ENCODE data around the gene EPAS1. TPM values are rescaled to one million over a fixed set of nuclear protein-coding genes. Genes with fewer than 3 reads are reported as not detected.

EPAS1 gene
- total RNA-seq, 1 experiment from 2014 or later, result 12.3 TPM

DNA sequence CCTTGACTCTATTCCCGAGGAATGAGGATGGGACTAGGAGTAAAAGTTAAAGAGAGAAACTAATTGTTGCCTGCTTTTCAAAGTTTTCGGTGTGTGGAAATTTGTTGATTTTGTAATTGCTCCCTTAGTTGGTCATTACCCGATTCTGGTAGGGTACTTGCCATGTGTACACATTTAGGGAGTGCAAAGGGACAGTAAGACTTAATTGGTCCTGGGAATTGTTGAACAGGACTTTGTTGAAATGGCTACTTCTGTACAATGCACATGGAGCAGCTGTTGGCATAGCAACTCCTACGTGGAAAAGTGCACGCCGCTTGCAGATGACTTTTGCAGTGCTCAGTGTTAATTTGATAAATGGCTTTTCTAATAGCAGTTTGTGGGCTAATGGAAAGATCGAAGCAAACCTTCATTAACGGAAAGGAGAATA, 22.9 kb downstream of the EPAS1 start:
- DNase-seq (ENCODE audit: low read depth), result no peak

DNA sequence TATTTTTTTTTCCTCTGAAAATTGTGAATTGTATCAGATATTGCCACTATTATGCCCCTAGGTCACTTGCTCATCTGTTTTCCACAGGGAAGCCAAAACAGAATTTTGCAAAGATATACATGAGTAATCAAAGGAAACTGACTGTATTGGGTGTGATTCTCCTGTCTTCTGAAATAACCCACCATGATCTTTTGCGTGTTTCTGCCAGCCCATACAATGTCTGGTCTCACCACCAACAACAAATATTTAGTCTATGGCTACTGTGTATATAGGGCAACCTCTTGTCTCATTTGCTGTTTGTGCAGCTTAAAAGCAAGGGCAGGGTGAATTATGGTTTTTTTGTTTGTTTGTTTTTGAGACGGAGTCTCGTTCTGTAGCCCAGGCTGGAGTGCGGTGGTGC, 26.5 kb downstream of the EPAS1 start:
- DNase-seq (ENCODE audit: low read depth), result no peak

DNA sequence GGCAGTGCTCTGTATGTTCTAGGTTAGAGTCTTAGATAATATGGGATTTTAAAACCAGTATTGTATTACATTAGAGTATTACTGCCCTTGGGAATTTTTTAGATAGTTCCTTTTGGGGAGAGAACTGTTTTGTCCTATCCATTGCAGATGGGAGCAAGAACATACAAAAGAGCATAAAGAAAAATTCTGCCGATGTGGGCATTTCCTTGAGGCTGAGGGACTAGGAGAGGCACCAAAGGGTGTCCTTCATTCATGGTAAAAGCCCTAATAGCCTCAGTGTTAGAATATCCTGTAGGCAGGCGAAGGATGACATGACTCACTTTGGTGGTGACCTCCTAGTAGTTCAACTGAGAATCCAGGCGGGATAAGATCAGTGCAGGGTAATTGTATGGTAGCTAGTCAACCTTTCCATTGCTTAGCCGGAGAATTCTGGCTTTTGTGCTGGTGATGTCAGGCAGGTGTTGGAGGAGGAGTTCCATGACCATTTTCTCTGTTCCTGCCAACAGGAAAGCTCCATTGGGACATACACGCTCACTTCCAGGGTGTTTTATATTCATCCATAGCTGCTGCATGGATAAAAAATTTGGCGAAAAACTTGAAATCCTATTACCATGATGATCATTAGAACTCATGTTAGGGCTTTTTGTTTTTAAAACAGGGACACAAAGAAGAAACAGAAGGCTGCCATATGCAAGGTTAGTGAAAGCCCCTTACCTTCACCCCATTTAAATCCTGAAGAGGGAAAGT, 28.1 kb downstream of the EPAS1 start:
- peak; percentile 82 for DNase-seq (ENCODE audit: low read depth)

DNA sequence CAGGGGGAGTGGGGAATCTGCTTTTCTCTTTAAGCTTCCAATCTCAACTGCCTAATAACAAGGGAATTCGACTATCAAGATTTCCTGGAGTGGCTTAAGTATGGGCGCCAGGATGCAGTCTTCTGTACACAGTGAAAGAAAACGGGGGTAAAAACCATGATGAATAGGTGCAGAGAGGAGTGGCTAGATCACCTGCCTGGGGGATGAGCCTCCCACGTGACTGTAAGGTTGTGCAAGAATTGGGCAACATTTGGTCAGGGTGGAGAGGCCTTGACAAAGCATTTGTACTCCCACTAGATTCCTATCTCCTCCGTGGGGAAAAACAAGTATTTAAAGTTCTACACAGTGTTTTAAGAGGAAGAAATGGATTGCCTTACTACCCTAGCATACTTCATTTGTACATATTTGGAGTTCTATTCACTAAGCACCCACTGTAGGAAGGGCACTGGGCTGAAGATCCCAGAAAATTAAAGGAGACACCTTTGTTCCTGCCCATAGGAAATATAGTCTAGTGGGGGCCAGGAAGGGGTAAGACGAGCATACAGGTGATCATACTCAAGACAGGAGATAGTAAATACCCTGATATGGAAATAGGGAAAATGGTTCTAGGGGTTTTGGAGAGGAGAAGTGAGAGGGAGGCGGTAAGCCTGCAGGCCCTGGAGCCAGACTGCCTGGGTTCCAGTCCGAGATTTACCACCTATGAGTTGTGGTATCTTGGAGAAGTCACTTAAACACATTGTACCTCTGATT, 29.2 kb downstream of the EPAS1 start:
- DNase-seq (ENCODE audit: low read depth), result no peak

DNA sequence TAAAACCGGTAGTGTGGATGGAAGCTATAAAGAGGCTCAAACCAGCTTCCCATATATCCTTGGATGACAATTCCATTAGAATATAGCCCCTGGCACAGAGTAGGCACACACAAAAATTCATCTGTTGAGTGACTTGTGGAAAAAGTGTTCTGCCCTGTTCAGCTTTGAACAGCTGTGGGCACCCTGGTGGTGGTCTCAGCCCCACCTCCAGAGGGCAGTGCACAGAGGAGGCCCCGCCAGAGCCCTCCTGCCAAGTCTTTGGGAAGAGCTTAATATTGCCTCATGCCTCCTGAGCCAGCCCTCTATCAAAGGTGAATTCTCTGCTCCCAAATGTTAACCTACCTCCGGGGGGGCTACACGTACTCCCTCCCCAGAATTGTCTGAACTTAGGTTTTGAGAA, 30.4 kb downstream of the EPAS1 start:
- DNase-seq (ENCODE audit: low read depth), result no peak

DNA sequence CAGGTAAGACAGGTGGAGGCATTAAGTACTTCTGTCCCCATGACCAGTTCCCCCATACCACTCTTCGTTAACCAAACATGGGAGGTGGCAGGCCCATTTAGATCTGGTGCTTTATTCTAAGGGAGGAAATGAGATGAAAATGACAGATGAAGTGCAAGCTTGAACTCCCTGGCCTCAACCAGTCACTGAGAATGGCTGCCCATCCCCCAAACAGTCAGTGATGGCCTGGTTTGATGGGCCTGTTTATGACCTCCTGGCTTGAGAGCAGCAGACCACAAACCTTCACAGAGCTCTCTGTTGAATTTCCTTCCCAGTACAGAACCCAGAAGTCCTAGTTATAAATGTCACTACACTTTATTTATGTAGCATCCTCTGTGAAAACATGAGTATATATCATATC, 31.1 kb downstream of the EPAS1 start:
- no peak for DNase-seq (ENCODE audit: low read depth)

DNA sequence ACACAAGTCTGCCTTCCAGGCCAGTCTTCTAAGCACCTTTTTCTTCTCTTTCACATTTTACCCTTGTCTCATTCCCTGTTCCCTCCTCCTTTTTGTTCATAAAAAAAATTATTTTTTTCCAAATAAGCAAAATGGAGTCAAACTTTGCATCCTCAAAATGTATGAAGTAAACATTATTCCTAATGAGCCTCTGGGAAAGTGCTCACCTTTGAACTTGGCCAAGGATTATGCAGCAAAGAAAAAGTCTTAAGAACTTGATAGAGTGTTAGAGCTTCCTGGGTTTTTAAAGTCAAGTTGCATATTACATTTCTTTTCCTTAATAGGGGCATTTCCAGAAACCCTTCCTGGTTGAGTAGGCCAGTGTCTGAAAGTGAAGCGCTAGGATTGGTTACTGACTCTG, 31.6 kb downstream of the EPAS1 start:
- no peak for DNase-seq (ENCODE audit: low read depth)

DNA sequence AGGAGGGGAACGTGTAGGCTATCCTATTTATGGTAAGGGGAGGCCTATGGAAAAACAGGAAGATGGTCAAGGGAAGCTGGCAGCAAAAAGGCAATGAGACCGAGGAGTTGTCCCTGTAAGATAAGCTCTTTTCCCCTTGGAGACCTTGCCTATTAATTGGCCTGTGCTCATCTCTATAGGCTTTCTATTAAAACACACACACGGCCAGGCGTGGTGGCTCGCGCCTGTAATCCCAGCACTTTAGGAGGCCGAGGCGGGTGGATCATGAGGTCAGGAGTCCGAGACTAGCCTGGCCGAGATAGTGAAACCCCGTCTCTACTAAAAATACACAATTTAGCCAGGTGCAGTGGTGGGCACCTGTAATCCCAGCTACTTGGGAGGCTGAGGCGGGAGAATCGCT, 32.1 kb downstream of the EPAS1 start:
- no peak for DNase-seq (ENCODE audit: low read depth)

DNA sequence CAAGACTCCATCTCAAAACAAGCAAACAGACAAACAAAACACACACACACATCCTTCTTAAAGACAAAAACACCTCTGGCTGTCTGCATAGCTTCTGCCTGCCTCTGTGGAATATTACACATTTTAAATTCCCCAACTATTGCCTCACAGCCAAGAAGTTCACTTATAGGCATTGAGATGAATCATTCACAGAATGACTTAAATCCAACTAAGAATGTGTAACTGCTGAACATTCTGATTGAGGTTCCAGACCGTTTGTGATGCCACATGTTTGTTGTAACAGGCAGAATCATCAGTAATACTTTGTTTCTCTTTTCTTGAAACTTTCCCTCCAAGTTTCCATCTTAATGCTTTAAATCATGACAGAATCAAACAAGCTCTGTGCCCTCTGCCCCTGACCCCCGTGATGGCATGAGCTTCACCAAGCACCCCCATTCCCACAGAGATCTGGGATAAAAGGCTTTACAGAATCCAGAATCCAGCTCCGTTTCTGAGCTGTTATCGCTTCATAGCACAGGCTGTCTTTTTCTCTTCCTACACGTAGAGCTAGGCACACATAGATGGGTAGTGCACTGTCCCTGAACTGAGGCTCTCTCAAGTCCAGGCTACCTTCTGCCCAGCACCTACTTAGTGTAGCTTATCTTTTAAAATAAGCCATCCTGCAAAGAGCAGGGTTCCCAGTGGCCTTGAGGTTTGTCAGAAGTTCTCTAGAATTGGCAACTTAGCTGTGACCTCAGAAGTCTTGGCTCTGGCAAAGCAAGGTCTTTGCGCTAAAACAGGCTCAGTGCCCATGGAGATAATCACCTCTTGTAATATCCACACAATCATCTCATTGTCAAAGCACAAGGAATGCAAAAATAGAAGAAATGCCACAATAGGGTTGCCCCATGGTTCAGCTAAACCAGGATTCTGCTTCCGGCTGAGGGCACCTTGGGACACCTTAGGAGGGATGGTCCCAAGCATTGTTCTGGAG, 32.9 kb downstream of the EPAS1 start:
- DNase-seq (ENCODE audit: low read depth), result peak; percentile 86

DNA sequence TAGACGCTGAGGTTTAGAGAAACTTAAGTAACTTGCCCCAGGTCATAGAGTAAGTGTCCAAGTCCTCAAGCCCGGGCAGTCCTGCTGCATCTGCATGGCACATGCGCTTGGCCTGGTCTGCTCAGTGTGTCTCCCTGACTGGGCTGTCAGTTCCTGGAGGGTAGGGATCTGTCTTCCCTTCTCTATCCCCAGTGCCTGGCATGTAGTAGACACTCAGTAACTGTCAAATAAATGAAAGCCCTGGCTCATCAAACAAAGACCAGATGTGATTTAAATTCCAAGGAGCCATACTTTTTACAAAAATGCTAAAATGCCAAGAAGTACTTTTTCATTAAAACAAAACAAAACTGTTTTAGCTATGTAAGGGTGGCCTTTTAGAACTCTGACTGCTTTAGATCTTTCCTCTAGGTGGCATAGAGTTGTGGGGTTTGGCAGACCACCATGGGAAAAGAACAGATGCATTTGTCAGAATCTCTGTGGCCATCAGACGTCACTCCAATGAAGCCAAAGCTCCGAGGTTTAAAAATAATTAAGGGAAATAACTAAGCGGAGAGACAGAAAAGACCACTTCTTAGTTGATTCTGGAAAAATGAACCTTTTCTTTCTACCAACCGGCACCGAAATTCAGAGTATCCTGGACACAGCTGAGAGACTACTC, 34.0 kb downstream of the EPAS1 start:
- DNase-seq (ENCODE audit: low read depth), result peak; percentile 85

DNA sequence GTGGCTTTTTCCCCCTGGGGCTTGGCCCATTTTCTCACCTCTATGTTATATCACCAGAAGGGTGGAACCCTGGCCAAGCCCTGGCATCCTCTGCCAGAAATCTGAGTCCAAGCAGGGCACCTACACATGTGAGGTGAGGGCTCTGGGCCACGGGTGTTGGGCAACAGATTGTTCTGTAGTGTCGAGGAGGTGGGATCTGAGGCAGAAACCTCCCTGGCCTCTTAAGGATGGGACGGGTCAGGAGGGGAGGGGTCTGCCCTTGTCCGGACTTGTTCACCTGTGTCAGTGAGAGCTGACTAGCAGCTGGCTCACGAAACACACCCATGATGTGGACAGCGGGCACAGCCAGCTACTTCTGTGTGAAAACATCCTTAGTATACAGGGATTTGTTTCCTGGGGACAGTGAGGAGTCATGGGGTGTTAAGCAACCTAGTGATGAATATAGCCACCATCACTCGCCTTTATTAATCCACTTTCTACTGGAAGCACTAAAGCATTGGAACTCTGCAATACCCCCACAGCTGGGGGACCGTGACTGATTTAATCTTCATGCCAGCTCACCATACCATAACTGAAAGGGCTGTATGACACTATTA, 35.6 kb downstream of the EPAS1 start:
- peak; percentile 49 for DNase-seq (ENCODE audit: low read depth)

DNA sequence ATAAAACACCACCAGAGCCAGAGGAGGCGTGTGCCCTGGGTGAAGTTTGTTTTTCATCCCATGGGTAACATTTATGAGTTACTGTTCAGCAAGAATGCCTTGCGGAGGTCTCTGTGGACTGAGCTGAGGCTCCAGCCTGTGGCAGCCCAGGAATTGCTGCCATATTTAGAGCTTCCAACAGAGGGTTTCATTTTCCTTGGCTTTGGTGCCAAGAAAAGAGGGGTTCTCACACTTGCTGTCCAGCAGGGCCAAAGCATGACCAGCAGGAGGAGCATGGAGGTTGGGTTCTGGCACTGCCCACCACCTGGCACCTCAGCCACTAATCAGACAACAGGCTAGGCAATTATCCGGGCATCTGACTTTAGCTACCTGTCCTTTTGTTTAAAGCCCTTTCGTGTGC, 36.7 kb downstream of the EPAS1 start:
- DNase-seq (ENCODE audit: low read depth), result peak; percentile 50

DNA sequence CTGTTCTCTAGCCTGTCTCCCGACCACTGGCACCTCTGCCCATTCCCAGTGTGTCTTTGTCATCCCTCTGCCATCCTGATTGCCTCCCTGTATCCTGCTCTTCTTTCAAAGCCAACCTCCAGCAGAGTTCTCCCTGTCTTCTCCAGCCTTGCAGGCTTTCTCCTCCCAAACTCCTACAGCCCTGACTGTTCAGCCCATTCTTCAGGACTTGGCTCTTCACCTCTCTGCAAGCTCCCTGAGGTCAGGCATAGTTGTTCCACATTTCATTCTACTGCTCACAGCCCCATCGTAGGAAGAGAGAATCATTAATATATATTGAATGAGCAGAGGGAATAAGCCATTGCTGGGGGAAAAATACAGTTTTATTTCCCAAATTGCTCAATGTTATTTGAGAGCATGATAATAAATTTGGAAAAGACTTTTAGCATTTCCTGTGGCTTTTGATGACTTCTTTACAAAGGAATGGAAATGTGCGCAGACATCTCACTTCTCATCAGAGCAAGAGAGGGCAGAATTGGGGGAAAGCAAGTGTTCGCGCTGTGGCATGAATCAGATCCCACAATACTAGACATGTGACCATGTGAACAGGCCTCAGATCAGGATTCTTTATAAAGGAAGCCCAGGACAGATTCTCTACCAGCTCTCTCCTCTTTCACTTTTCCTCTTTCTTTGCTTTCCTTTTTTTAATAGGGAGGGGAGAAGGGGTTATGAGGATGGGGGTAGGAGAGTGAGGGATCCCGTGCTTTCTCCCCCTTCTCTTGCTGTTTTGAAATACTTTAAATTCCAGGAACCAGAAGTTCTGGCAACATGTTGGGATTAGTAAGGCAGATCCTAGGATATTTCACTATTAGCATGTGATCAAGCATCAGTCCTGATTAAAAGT, 37.4 kb downstream of the EPAS1 start:
- peak; percentile 86 for DNase-seq (ENCODE audit: low read depth)

DNA sequence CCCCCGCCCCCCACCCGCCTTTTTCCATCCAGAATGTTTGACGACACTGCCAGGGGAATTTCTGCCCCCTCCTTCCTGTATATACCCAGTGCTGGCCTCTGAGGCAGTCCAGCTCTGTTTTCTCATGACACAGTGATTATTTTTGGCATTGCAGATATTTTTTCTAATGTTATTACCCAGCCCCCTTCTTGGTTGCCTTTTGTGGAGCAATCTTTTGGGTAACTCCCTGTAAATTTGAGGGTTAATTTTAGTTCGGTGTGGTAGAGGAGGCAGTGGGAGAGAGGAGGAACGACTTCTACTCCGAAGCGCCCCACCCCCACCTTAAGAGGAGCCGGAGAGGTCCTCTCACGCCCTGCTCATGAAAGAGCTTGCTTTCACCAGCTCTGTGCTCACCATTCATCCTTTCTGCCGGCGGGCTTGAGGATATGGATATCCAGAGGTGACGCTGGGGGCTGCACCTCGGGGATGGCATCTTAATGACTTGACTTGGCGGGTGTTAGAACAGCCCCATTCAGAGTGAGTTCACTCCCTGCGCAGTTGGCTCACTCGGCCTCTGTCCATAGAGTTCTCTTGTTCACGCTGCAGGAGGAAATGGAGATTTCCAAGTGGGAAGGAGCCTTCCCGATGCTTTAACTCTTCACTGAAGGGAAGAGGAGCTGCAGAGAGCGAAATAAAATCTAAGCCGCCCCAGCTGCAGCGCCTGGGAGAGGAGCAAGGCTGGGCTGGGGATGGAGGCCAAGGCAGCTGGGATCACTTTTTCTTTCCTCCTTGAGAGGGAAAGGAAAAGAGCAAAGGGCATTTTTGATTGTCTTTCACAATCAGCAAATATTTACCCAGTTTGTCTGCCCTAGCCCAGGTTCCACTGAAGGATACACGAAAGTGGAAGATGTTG, 38.4 kb downstream of the EPAS1 start:
- peak; percentile 58 for DNase-seq (ENCODE audit: low read depth)

DNA sequence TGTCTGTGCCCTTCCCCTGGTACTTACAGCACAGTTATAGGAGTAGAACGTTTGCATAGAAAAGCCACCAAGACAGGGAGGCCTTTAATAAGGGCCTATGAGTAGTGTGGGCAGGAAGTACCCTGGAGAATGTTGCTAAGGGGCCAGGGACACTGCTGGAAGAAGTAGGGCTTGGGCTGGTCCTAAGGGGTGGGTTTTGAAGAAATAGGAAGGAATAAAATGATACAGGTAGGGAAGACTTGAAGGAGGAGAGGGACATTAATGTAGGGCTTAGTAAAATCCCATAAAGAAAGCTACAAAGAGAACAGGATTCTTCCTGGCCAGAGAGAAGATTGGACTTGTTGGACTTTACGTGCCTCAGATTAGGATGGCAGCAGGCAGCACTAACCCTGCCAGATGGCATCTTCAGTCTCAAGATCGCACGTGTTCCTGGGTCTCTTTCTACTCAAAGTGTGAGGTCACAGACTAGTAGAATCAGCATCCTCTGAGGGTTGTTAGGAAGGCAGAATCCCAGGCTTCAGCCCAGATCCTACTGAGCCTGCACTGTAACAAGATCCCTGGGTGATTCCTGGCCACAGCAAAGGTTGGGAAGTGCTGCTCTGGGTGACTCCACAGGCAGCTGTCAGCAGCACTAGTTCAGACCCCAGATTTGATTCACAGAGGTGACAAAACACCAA, 39.2 kb downstream of the EPAS1 start:
- peak; percentile 31 for DNase-seq (ENCODE audit: low read depth)

DNA sequence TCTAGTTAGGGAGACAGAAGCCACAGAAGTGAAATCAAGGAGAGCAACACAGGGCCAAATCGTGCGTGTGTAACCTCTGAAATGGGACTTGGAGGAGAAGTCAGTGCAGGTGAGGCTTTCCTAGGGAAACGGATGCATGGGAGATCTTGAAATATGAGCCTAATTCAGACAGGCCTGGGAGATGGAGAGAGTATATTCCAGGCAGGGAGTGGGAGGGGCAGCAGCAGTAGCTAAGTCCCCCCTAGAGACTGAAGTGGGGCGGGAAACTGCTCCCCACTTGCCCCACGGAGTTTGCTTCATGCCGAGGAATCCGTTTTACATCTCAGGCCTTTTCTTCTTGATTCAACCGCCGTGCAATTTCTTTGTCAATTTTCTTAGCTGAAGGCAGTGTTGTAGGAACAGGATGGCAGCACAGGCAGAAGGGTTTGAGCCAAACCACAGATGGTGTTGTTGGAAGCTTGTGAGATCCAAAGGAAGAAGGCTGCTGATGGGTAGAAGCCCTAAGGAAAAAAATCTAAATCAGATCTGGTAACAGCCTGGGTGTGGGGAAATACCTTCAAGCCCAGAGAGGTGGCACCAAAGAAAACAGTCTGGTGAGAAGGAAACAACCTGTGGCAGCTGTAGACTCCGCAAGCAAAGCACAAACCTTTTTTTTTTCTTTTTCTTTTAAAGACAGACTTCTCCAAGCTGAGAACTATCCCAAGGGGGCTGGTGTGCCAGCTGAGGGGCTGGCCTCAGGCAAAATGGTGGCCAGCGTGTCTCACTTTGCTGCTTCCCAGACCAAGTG, 40.2 kb downstream of the EPAS1 start:
- DNase-seq (ENCODE audit: low read depth), result peak; percentile 33

DNA sequence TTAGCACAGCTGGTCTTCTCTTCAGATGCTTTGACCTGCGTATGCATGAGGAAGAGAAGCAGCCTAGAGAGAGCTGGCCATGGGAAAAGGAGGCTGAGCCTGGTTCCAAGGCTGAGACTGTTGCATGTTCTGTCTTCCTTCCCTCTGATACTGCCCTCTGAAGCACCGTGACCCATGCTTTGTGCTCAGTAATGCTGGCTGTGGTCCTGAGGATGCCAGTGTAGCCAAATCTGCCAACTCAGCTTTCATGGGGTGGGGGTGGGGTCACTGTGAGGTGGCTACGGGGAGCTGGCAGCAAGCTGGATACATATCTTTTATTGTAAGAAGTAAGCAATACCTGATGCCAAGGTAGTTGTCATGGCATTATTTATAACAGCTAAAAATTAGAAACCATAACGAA, 41.5 kb downstream of the EPAS1 start:
- no peak for DNase-seq (ENCODE audit: low read depth)

DNA sequence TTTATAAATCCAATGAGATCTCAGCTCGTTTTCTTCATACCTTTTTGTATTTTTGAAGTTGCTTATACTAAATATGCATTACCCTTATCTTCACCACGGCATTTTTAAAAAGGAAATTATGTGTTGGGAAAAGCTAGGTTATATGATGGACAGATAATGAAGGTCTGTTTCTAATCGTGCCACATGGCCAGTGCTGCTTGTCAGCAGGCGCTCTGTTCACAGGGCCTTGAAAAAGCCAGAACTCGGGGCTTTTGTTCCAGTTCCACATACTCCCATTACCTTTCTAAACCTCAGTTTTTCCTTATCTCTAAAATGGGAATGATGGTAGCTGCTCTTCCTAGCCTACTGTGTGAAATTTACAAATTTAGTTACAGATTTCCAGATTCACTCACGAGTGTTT, 42.0 kb downstream of the EPAS1 start:
- no peak for DNase-seq (ENCODE audit: low read depth)
